Neural cell (in vitro differentiated cells): Measurements from ENCODE around the gene HOXB1.

ENCODE experiments used
- CTCF ChIP-seq: fragments of 450-650 bp; IDR thresholded peaks from 2 replicates; pipeline ENCODE4 v1.5.1; 2014; ENCODE audit warnings: antibody characterized with exemption, mild to moderate bottlenecking, moderate library complexity; ENCODE audit not compliant: poor library complexity, severe bottlenecking
- RAD21 ChIP-seq: fragments of 450-650 bp; conservative IDR thresholded peaks from 2 replicates; pipeline ENCODE4 v1.6.1; 2014; ENCODE audit warnings: antibody characterized with exemption, mild to moderate bottlenecking, moderate library complexity

DNA sequence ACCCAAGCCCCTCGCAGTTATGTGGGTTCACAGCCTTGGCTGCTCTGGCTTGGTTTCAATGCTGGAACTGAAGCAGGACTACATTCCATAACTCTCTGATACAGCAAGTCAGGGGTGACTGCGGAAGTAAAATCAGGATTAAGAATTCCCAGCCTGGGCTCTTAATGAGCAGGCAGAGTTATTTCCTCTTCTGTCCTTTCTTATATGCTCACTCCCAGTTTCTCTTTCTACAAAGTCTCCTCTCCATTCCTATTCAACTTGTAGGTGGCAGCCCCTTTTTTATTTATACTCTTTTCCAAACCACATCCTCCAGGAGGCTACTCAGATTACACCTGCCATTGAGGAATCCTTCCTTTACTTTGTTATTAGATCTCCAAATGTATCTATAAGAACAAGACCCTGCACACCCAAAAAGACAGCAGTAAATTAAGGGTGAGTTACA lies 40.3 kb downstream of the HOXB1 start:
- TF ChIP-seq CTCF (no peak), RAD21 (no peak)
